HEK293 (cell line): ENCODE results near the gene KRT20.

Experiments
- GFI1B ChIP-seq: fragments of 450-650 bp; formaldehyde crosslinking; IDR thresholded peaks from 2 replicates; pipeline ENCODE4 v1.5.1; 2016; ENCODE audit warnings: missing biosample characterization, missing genetic modification characterization
- HOXC10 ChIP-seq: sonication (generic); formaldehyde crosslinking; IDR thresholded peaks from 2 replicates; pipeline ENCODE4 v1.8.1; 2023; ENCODE audit warnings: mild to moderate bottlenecking, missing genetic modification reagents
- IKZF3 ChIP-seq: fragments of 450-650 bp; IDR thresholded peaks from 2 replicates; pipeline ENCODE4 v1.5.0; 2018; ENCODE audit warnings: missing biosample characterization, mild to moderate bottlenecking, missing genetic modification characterization, moderate library complexity
- KLF8 ChIP-seq: fragments of 450-650 bp; formaldehyde crosslinking; IDR thresholded peaks from 2 replicates; pipeline ENCODE4 v1.5.1; 2016; ENCODE audit warnings: missing biosample characterization, missing genetic modification characterization
- OSR2 ChIP-seq: fragments of 450-650 bp; formaldehyde crosslinking; IDR thresholded peaks from 2 replicates; pipeline ENCODE4 v1.5.1; 2016; ENCODE audit warnings: missing biosample characterization, missing genetic modification characterization
- PRDM4 ChIP-seq: fragments of 450-650 bp; formaldehyde crosslinking; IDR thresholded peaks from 2 replicates; pipeline ENCODE4 v1.5.1; 2017; ENCODE audit warnings: missing biosample characterization, missing genetic modification characterization
- PRDM6 ChIP-seq: fragments of 450-650 bp; formaldehyde crosslinking; IDR thresholded peaks from 2 replicates; pipeline ENCODE4 v1.5.1; 2017; ENCODE audit warnings: missing biosample characterization, missing genetic modification characterization
- SP3 ChIP-seq: fragments of 450-650 bp; formaldehyde crosslinking; IDR thresholded peaks from 2 replicates; pipeline ENCODE4 v1.5.1; 2016; ENCODE audit warnings: missing biosample characterization, missing genetic modification characterization
- SP7 ChIP-seq: fragments of 450-650 bp; formaldehyde crosslinking; IDR thresholded peaks from 2 replicates; pipeline ENCODE4 v1.5.1; 2016; ENCODE audit warnings: missing biosample characterization, missing genetic modification characterization
- WT1 ChIP-seq: fragments of 450-650 bp; formaldehyde crosslinking; IDR thresholded peaks from 2 replicates; pipeline ENCODE4 v1.5.1; 2016; ENCODE audit warnings: missing biosample characterization, missing genetic modification characterization
- ZBTB6 ChIP-seq: fragments of 450-650 bp; formaldehyde crosslinking; IDR thresholded peaks from 2 replicates; pipeline ENCODE4 v1.5.1; 2017; ENCODE audit warnings: missing biosample characterization, missing genetic modification characterization
- ZFP37 ChIP-seq: fragments of 450-650 bp; formaldehyde crosslinking; IDR thresholded peaks from 2 replicates; pipeline ENCODE4 v1.5.1; 2016; ENCODE audit warnings: missing biosample characterization, missing genetic modification characterization
- ZIC2 ChIP-seq: fragments of 450-650 bp; formaldehyde crosslinking; IDR thresholded peaks from 2 replicates; pipeline ENCODE4 v1.5.1; 2016; ENCODE audit warnings: missing biosample characterization, missing genetic modification characterization
- ZNF133 ChIP-seq: fragments of 450-650 bp; formaldehyde crosslinking; IDR thresholded peaks from 2 replicates; pipeline ENCODE4 v1.5.1; 2016; ENCODE audit warnings: missing biosample characterization, missing genetic modification characterization
- ZNF155 ChIP-seq: fragments of 450-650 bp; formaldehyde crosslinking; IDR thresholded peaks from 2 replicates; pipeline ENCODE4 v1.5.1; 2016; ENCODE audit warnings: missing biosample characterization, missing genetic modification characterization
- ZNF184 ChIP-seq: fragments of 450-650 bp; IDR thresholded peaks from 2 replicates; pipeline ENCODE4 v1.5.1; 2018; ENCODE audit warnings: missing biosample characterization, mild to moderate bottlenecking, missing genetic modification characterization
- ZNF211 ChIP-seq: fragments of 450-650 bp; formaldehyde crosslinking; IDR thresholded peaks from 2 replicates; pipeline ENCODE4 v1.5.1; 2016; ENCODE audit warnings: low read depth, missing biosample characterization, missing genetic modification characterization
- ZNF366 ChIP-seq: fragments of 450-650 bp; formaldehyde crosslinking; conservative IDR thresholded peaks from 2 replicates; pipeline ENCODE4 v1.5.1; 2016; ENCODE audit warnings: missing biosample characterization, missing genetic modification characterization
- ZNF398 ChIP-seq: fragments of 450-650 bp; formaldehyde crosslinking; IDR thresholded peaks from 2 replicates; pipeline ENCODE4 v1.5.1; 2017; ENCODE audit warnings: missing biosample characterization, missing genetic modification characterization
- ZNF433 ChIP-seq: fragments of 450-650 bp; formaldehyde crosslinking; IDR thresholded peaks from 2 replicates; pipeline ENCODE4 v1.5.1; 2016; ENCODE audit warnings: missing biosample characterization, missing genetic modification characterization, low read depth
- ZNF48 ChIP-seq: fragments of 450-650 bp; formaldehyde crosslinking; IDR thresholded peaks from 2 replicates; pipeline ENCODE4 v1.5.1; 2016; ENCODE audit warnings: missing biosample characterization, missing genetic modification characterization
- ZNF510 ChIP-seq: fragments of 450-650 bp; formaldehyde crosslinking; IDR thresholded peaks from 2 replicates; pipeline ENCODE4 v1.5.1; 2018; ENCODE audit warnings: mild to moderate bottlenecking, missing genetic modification characterization, missing biosample characterization; ENCODE audit not compliant: insufficient replicate concordance
- ZNF544 ChIP-seq: fragments of 450-650 bp; formaldehyde crosslinking; IDR thresholded peaks from 2 replicates; pipeline ENCODE4 v1.5.0; 2017; ENCODE audit warnings: missing biosample characterization, missing genetic modification characterization
- ZNF561 ChIP-seq: fragments of 450-650 bp; IDR thresholded peaks from 2 replicates; pipeline ENCODE4 v1.5.1; 2018; ENCODE audit warnings: missing biosample characterization, missing genetic modification characterization, borderline replicate concordance
- ZNF610 ChIP-seq: fragments of 450-650 bp; formaldehyde crosslinking; IDR thresholded peaks from 2 replicates; pipeline ENCODE4 v1.5.1; 2016; ENCODE audit warnings: missing biosample characterization, missing genetic modification characterization, borderline replicate concordance
- ZNF621 ChIP-seq: fragments of 450-650 bp; formaldehyde crosslinking; IDR thresholded peaks from 2 replicates; pipeline ENCODE4 v1.5.1; 2017; ENCODE audit warnings: missing biosample characterization, missing genetic modification characterization
- ZNF629 ChIP-seq: fragments of 450-650 bp; formaldehyde crosslinking; IDR thresholded peaks from 2 replicates; pipeline ENCODE4 v1.5.1; 2017; ENCODE audit warnings: missing biosample characterization, missing genetic modification characterization
- ZNF664 ChIP-seq: fragments of 450-650 bp; formaldehyde crosslinking; IDR thresholded peaks from 2 replicates; pipeline ENCODE4 v1.5.1; 2016; ENCODE audit warnings: missing biosample characterization, missing genetic modification characterization
- ZNF670 ChIP-seq: fragments of 450-650 bp; formaldehyde crosslinking; IDR thresholded peaks from 2 replicates; pipeline ENCODE4 v1.5.1; 2016; ENCODE audit warnings: missing biosample characterization, missing genetic modification characterization, low read depth
- ZNF792 ChIP-seq: fragments of 450-650 bp; formaldehyde crosslinking; IDR thresholded peaks from 2 replicates; pipeline ENCODE4 v1.5.1; 2016; ENCODE audit warnings: missing biosample characterization, missing genetic modification characterization
- ZSCAN5A ChIP-seq: fragments of 450-650 bp; formaldehyde crosslinking; IDR thresholded peaks from 2 replicates; pipeline ENCODE4 v1.5.1; 2016; ENCODE audit warnings: missing biosample characterization, missing genetic modification characterization

Gene KRT20

GRCh38 chr17:40903129-40903847, 18.2 kb upstream of the KRT20 start (continued):
- TF ChIP-seq PRDM4 (tag by site-specific recombination) (no peak), ZSCAN5A (no peak), ZFP37 (tag by site-specific recombination) (peak; percentile 44; the same call in 1 of the 2 replicates), PRDM6 (tag by site-specific recombination) (peak; percentile 41; the same call in 1 of the 2 replicates), ZNF211 (no peak), ZIC2 (tag by site-specific recombination) (peak; percentile 63), ZNF561 (tag by site-specific recombination) (no peak), OSR2 (peak; percentile 58), ZBTB6 (tag by site-specific recombination) (no peak), ZNF510 (tag by site-specific recombination) (no peak), HOXC10 (no peak), ZNF366 (tag by site-specific recombination) (peak; percentile 60; the same call in 1 of the 2 replicates), ZNF544 (tag by site-specific recombination) (no peak), ZNF629 (peak; percentile 84), WT1 (tag by site-specific recombination) (peak; percentile 40; the same call in 1 of the 2 replicates), SP7 (tag by site-specific recombination) (peak; percentile 68), ZNF433 (tag by site-specific recombination) (no peak), ZNF184 (peak; percentile 62; the same call in 1 of the 2 replicates), ZNF621 (tag by site-specific recombination) (no peak), ZNF792 (tag by site-specific recombination) (no peak), ZNF155 (tag by site-specific recombination) (no peak), IKZF3 (tag by site-specific recombination) (0 out of 2 replicates have a peak, but pooled peaks have one; percentile 31), ZNF664 (tag by site-specific recombination) (no peak), ZNF398 (peak; percentile 31; the same call in 1 of the 2 replicates), GFI1B (tag by site-specific recombination) (peak; percentile 58; the same call in 1 of the 2 replicates), ZNF610 (no peak), ZNF48 (tag by site-specific recombination) (no peak), SP3 (tag by site-specific recombination) (no peak; the same call in 1 of the 2 replicates), KLF8 (tag by site-specific recombination) (no peak), ZNF670 (no peak), ZNF133 (tag by site-specific recombination) (no peak)
